CD4-positive, CD25-positive, alpha-beta regulatory T cell (primary cell): ENCODE results near the gene LPCAT2. TPM values are rescaled to one million over a fixed set of nuclear protein-coding genes. Genes with fewer than 3 reads are reported as not detected.

Experiments used
- ATAC-seq, 2 donors: fragments of 150-1000 bp; cut with Tn5 transposase; one replicate each; pipeline ENCODE4 v1.10.0; 2021; ENCODE audit warnings: low read depth in 2 of 2, moderate number of reproducible peaks in 2 of 2, moderate library complexity in 1 of 2
- DNase-seq, 3 donors: peaks; one replicate each; pipeline versions ENCODE4 v3.0.0 to v3.0.0-alpha.2; 2012 to 2022; ENCODE audit warnings: mixed read lengths in 1 of 3
- H3K27ac ChIP-seq: one replicate; pipeline ENCODE4 v1.7.0; 2013; ENCODE audit warnings: mild to moderate bottlenecking, low read length; ENCODE audit not compliant: insufficient read depth, poor library complexity, severe bottlenecking
- H3K27me3 ChIP-seq: one replicate; pipeline ENCODE4 v1.7.0; 2013; ENCODE audit warnings: low read length; ENCODE audit not compliant: control insufficient read depth, insufficient read depth
- H3K36me3 ChIP-seq: one replicate; pipeline ENCODE4 v1.7.0; 2013; ENCODE audit warnings: mild to moderate bottlenecking, low read length, moderate library complexity; ENCODE audit not compliant: control insufficient read depth, insufficient read depth
- H3K4me1 ChIP-seq: 2 replicates; pipeline ENCODE4 v1.7.0; 2013; ENCODE audit warnings: mild to moderate bottlenecking, low read length; ENCODE audit not compliant: insufficient read depth, control insufficient read depth, poor library complexity, severe bottlenecking
- H3K4me3 ChIP-seq: one replicate; pipeline ENCODE4 v1.7.0; 2013; ENCODE audit warnings: low read depth, mild to moderate bottlenecking, low read length, moderate library complexity
- H3K9me3 ChIP-seq, 2 experiments: 1 replicate in 1 of 2; 2 replicates in 1 of 2; pipeline ENCODE4 v1.7.0; 2013; ENCODE audit warnings: low read length in 2 of 2, mild to moderate bottlenecking in 1 of 2, moderate library complexity in 1 of 2; ENCODE audit not compliant: control insufficient read depth in 2 of 2
- H3K27ac Mint-ChIP-seq, 3 donors: one replicate each; pipeline ENCODE4 v1.8.0; 2020 to 2022; ENCODE audit warnings: mild to moderate bottlenecking in 3 of 3, mixed read lengths in 3 of 3, moderate library complexity in 2 of 3
- H3K27me3 Mint-ChIP-seq: one replicate; pipeline ENCODE4 v1.8.0; 2022; ENCODE audit warnings: mild to moderate bottlenecking, mixed read lengths
- H3K36me3 Mint-ChIP-seq: one replicate; pipeline ENCODE4 v1.8.0; 2020; ENCODE audit warnings: mixed read lengths
- H3K4me1 Mint-ChIP-seq, 4 donors: one replicate each; pipeline ENCODE4 v1.8.0; 2020 to 2022; ENCODE audit warnings: mixed read lengths in 4 of 4, mild to moderate bottlenecking in 1 of 4
- H3K4me3 Mint-ChIP-seq, 4 donors: one replicate each; pipeline ENCODE4 v1.8.0; 2020 to 2022; ENCODE audit warnings: mild to moderate bottlenecking in 4 of 4, mixed read lengths in 4 of 4, moderate library complexity in 3 of 4
- H3K9me3 Mint-ChIP-seq, 7 donors: one replicate each; pipeline ENCODE4 v1.8.0; 2020 to 2022; ENCODE audit warnings: mixed read lengths in 7 of 7, mild to moderate bottlenecking in 3 of 7, moderate library complexity in 2 of 7
- polyA plus RNA-seq, 4 donors: library from polyadenylated mRNA; unstranded; fragments of 300-500 nt; fragmentation: Illumina TruSeq; gene quantifications; one replicate each; pipeline ENCODE4 v1.2.3, GENCODE V29; 2021
- total RNA-seq: library from RNA; stranded (reverse); gene quantifications from one replicate; pipeline ENCODE4 v1.2.3, GENCODE V29; 2022

The LPCAT2 gene
- total RNA-seq (0.15 TPM), polyA plus RNA-seq (under 1 TPM in 3 of 4 donors, not detected in 1; 0.13 to 0.57 (median 0.14) TPM)

- no peaks in the 10 kb centered on the region for H3K9me3 ChIP-seq
- no peak within 1 kb of the TSS for H3K27ac Mint-ChIP-seq
- peak in 1 of 3 donors; percentile 28 for DNase-seq
- peaks cover 18% of the 10 kb centered on the region for H3K27me3 ChIP-seq
- H3K27ac ChIP-seq: no peak within 1 kb of the TSS
- no peaks in the 10 kb centered on the region for H3K36me3 ChIP-seq
- H3K4me3 Mint-ChIP-seq: no peak within 1 kb of the TSS
- peaks cover 0 to 15% (median 6%) of the 10 kb centered on the region in 7 donors for H3K9me3 Mint-ChIP-seq
- no peaks in the 10 kb centered on the region for H3K36me3 Mint-ChIP-seq
- H3K27me3 Mint-ChIP-seq: peaks cover 24% of the 10 kb centered on the region
- no peak within 1 kb of the TSS for H3K4me3 ChIP-seq
- H3K4me1 Mint-ChIP-seq: peaks cover 0 to 7% (median 1%) of the 10 kb centered on the region in 4 donors
- no peaks in the 10 kb centered on the region for H3K4me1 ChIP-seq
- peak; percentile 31 to 50 for ATAC-seq
These were observed at the start of gene LPCAT2 for GRCh38 chr16:55508941-55509931. LPCAT2 (plus strand) TSS chr16:55509072; CDS start chr16:55509182, 110 bp downstream.

GRCh38 chr16:55462241-55462640 lies 46.6 kb upstream of the LPCAT2 start:
- Mint-ChIP-seq H3K9me3 (no peaks in the 10 kb centered on the region), H3K4me1 (peaks cover 0 to 2% (median 0%) of the 10 kb centered on the region in 4 donors), H3K27me3 (no peaks in the 10 kb centered on the region), H3K4me3 (no peak overlapping the region), H3K36me3 (no peaks in the 10 kb centered on the region), H3K27ac (peak overlapping the region in 1 of 3 donors; percentile 42)
- DNase-seq: no peak
- Histone ChIP-seq H3K9me3 (no peaks in the 10 kb centered on the region), H3K36me3 (no peaks in the 10 kb centered on the region), H3K4me1 (no peaks in the 10 kb centered on the region), H3K27ac (no peak overlapping the region), H3K4me3 (no peak overlapping the region), H3K27me3 (no peaks in the 10 kb centered on the region)
- no peak for ATAC-seq

GRCh38 chr16:55464375-55464774 lies 44.5 kb upstream of the LPCAT2 start:
- no peak overlapping the region for H3K27ac ChIP-seq
- no peaks in the 10 kb centered on the region for H3K9me3 Mint-ChIP-seq
- no peaks in the 10 kb centered on the region for H3K27me3 ChIP-seq
- no peaks in the 10 kb centered on the region for H3K27me3 Mint-ChIP-seq
- H3K27ac Mint-ChIP-seq: no peak overlapping the region
- no peaks in the 10 kb centered on the region for H3K4me1 ChIP-seq
- no peaks in the 10 kb centered on the region for H3K9me3 ChIP-seq
- DNase-seq (no peak), ATAC-seq (no peak)
- no peak overlapping the region for H3K4me3 ChIP-seq
- peaks cover 0 to 2% (median 0%) of the 10 kb centered on the region in 4 donors for H3K4me1 Mint-ChIP-seq
- no peak overlapping the region for H3K4me3 Mint-ChIP-seq
- H3K36me3 ChIP-seq: no peaks in the 10 kb centered on the region
- no peaks in the 10 kb centered on the region for H3K36me3 Mint-ChIP-seq

- no peaks in the 10 kb centered on the region for H3K4me1 ChIP-seq
- ATAC-seq (peak; percentile 82 to 83), DNase-seq (peak; percentile 60 to 84 (median 69))
- no peaks in the 10 kb centered on the region for H3K27me3 ChIP-seq
- Mint-ChIP-seq H3K27me3 (no peaks in the 10 kb centered on the region), H3K4me1 (peaks cover 0 to 2% (median 0%) of the 10 kb centered on the region in 4 donors), H3K36me3 (no peaks in the 10 kb centered on the region), H3K9me3 (no peaks in the 10 kb centered on the region), H3K4me3 (no peak overlapping the region), H3K27ac (peak overlapping the region in 1 of 3 donors; percentile 52)
- H3K27ac ChIP-seq: no peak overlapping the region
- H3K36me3 ChIP-seq: no peaks in the 10 kb centered on the region
- no peak overlapping the region for H3K4me3 ChIP-seq
- no peaks in the 10 kb centered on the region for H3K9me3 ChIP-seq
These were observed 43.6 kb upstream of the LPCAT2 start for GRCh38 chr16:55465077-55465896.

GRCh38 chr16:55466209-55466608 lies 42.7 kb upstream of the LPCAT2 start:
- H3K36me3 Mint-ChIP-seq: no peaks in the 10 kb centered on the region
- no peaks in the 10 kb centered on the region for H3K27me3 Mint-ChIP-seq
- no peak overlapping the region for H3K4me3 Mint-ChIP-seq
- H3K9me3 Mint-ChIP-seq: no peaks in the 10 kb centered on the region
- no peak overlapping the region for H3K27ac ChIP-seq
- H3K9me3 ChIP-seq: no peaks in the 10 kb centered on the region
- ATAC-seq (no peak), DNase-seq (no peak)
- no peak overlapping the region for H3K4me3 ChIP-seq
- H3K36me3 ChIP-seq: no peaks in the 10 kb centered on the region
- H3K4me1 ChIP-seq: no peaks in the 10 kb centered on the region
- peaks cover 0 to 2% (median 0%) of the 10 kb centered on the region in 4 donors for H3K4me1 Mint-ChIP-seq
- H3K27me3 ChIP-seq: no peaks in the 10 kb centered on the region
- H3K27ac Mint-ChIP-seq: no peak overlapping the region

GRCh38 chr16:55467898-55468297 lies 41.0 kb upstream of the LPCAT2 start:
- peaks cover 0 to 2% (median 0%) of the 10 kb centered on the region in 4 donors for H3K4me1 Mint-ChIP-seq
- no peaks in the 10 kb centered on the region for H3K36me3 ChIP-seq
- no peak for DNase-seq
- H3K36me3 Mint-ChIP-seq: no peaks in the 10 kb centered on the region
- no peak overlapping the region for H3K4me3 ChIP-seq
- ATAC-seq: no peak
- no peaks in the 10 kb centered on the region for H3K27me3 ChIP-seq
- H3K9me3 Mint-ChIP-seq: no peaks in the 10 kb centered on the region
- H3K4me1 ChIP-seq: no peaks in the 10 kb centered on the region
- H3K4me3 Mint-ChIP-seq: no peak overlapping the region
- H3K27ac Mint-ChIP-seq: no peak overlapping the region
- H3K9me3 ChIP-seq: no peaks in the 10 kb centered on the region
- no peaks in the 10 kb centered on the region for H3K27me3 Mint-ChIP-seq
- no peak overlapping the region for H3K27ac ChIP-seq

- Mint-ChIP-seq H3K27ac (no peak overlapping the region), H3K9me3 (no peaks in the 10 kb centered on the region), H3K27me3 (no peaks in the 10 kb centered on the region), H3K4me1 (peaks cover 0 to 2% (median 0%) of the 10 kb centered on the region in 4 donors), H3K4me3 (no peak overlapping the region), H3K36me3 (no peaks in the 10 kb centered on the region)
- no peaks in the 10 kb centered on the region for H3K9me3 ChIP-seq
- H3K4me3 ChIP-seq: no peak overlapping the region
- H3K36me3 ChIP-seq: no peaks in the 10 kb centered on the region
- DNase-seq (no peak), ATAC-seq (no peak)
- no peak overlapping the region for H3K27ac ChIP-seq
- no peaks in the 10 kb centered on the region for H3K27me3 ChIP-seq
- H3K4me1 ChIP-seq: no peaks in the 10 kb centered on the region
These were observed 40.4 kb upstream of the LPCAT2 start for GRCh38 chr16:55468352-55468990.
